SK-N-SH treated with all-trans-retinoic acid at 6 μM for 48 hours (cell line): ENCODE data around the gene DENND2A.
"Not testable (repeated sequence)": the region's sequence is repeated elsewhere in the genome, so short reads cannot be mapped to it uniquely, and the experiment has no call there.

Source experiments
- ATAC-seq: fragments of 200-7000 bp; cut with Tn5 transposase; 3 replicates; pipeline ENCODE4 v1.9.1; 2020; ENCODE audit warnings: mild to moderate bottlenecking, moderate library complexity
- ARNTL ChIP-seq: fragments of 450-650 bp; formaldehyde crosslinking; IDR thresholded peaks from 2 replicates; pipeline ENCODE4 v1.5.0; 2020; ENCODE audit warnings: low read depth, mild to moderate bottlenecking, moderate library complexity, borderline replicate concordance
- BACH2 ChIP-seq: fragments of 250-450 bp; sonication (Bioruptor Pico); IDR thresholded peaks from 2 replicates; pipeline ENCODE4 v1.9.0; 2021; ENCODE audit warnings: mild to moderate bottlenecking, borderline replicate concordance
- CREB5 ChIP-seq: fragments of 250-450 bp; sonication (Bioruptor Pico); IDR thresholded peaks from 2 replicates; pipeline ENCODE4 v1.5.1; 2020; ENCODE audit warnings: low read depth, mild to moderate bottlenecking, moderate library complexity
- CSDC2 ChIP-seq: fragments of 250-450 bp; sonication (Bioruptor Pico); IDR thresholded peaks from 2 replicates; pipeline ENCODE4 v1.5.0; 2020; ENCODE audit warnings: mild to moderate bottlenecking, moderate library complexity
- CSRNP3 ChIP-seq: fragments of 250-450 bp; sonication (Bioruptor Pico); IDR thresholded peaks from 2 replicates; pipeline ENCODE4 v1.5.1; 2021; ENCODE audit warnings: mild to moderate bottlenecking, moderate library complexity
- ESRRG ChIP-seq: fragments of 250-450 bp; sonication (Bioruptor Pico); IDR thresholded peaks from 2 replicates; pipeline ENCODE4 v1.6.1; 2021; ENCODE audit warnings: mild to moderate bottlenecking
- GLIS3 ChIP-seq: fragments of 250-450 bp; sonication (Bioruptor Pico); IDR thresholded peaks from 2 replicates; pipeline ENCODE4 v1.5.0; 2020; ENCODE audit warnings: mild to moderate bottlenecking, moderate library complexity
- ISL1 ChIP-seq: fragments of 250-450 bp; sonication (Bioruptor Pico); IDR thresholded peaks from 2 replicates; pipeline ENCODE4 v2.1.2; 2022; ENCODE audit warnings: mild to moderate bottlenecking, moderate library complexity
- OSR1 ChIP-seq: fragments of 250-450 bp; sonication (Bioruptor Pico); IDR thresholded peaks from 2 replicates; pipeline ENCODE4 v1.8.0; 2022; ENCODE audit warnings: moderate library complexity, mild to moderate bottlenecking, inconsistent platforms
- POU6F1 ChIP-seq: fragments of 250-450 bp; sonication (Bioruptor Pico); IDR thresholded peaks from 2 replicates; pipeline ENCODE4 v1.8.0; 2021; ENCODE audit warnings: low read depth, mild to moderate bottlenecking, moderate library complexity, borderline replicate concordance
- PPARA ChIP-seq: fragments of 250-450 bp; sonication (Bioruptor Pico); IDR thresholded peaks from 2 replicates; pipeline ENCODE4 v1.5.0; 2020; ENCODE audit warnings: mild to moderate bottlenecking, borderline replicate concordance
- RARB ChIP-seq: fragments of 250-450 bp; sonication (Bioruptor Pico); IDR thresholded peaks from 2 replicates; pipeline ENCODE4 v1.8.0; 2021; ENCODE audit warnings: mild to moderate bottlenecking, moderate library complexity
- SNAI2 ChIP-seq: fragments of 250-450 bp; sonication (Bioruptor Pico); IDR thresholded peaks from 2 replicates; pipeline ENCODE4 v1.5.0; 2020; ENCODE audit warnings: mild to moderate bottlenecking, moderate library complexity
- TCF4 ChIP-seq: fragments of 250-450 bp; sonication (Bioruptor Pico); IDR thresholded peaks from 2 replicates; pipeline ENCODE4 v1.8.0; 2021; ENCODE audit warnings: mild to moderate bottlenecking, moderate library complexity, borderline replicate concordance
- TOX ChIP-seq: fragments of 250-450 bp; sonication (Bioruptor Pico); IDR thresholded peaks from 2 replicates; pipeline ENCODE4 v1.8.0; 2021; ENCODE audit warnings: mild to moderate bottlenecking, moderate library complexity, borderline replicate concordance
- TSHZ2 ChIP-seq: fragments of 250-450 bp; sonication (Bioruptor Pico); IDR thresholded peaks from 2 replicates; pipeline ENCODE4 v1.5.0; 2020; ENCODE audit warnings: mild to moderate bottlenecking, moderate library complexity
- ZC3H10 ChIP-seq: fragments of 250-450 bp; sonication (Bioruptor Pico); IDR thresholded peaks from 2 replicates; pipeline ENCODE4 v1.5.1; 2021; ENCODE audit warnings: mild to moderate bottlenecking, moderate library complexity
- ZFP3 ChIP-seq: fragments of 250-450 bp; sonication (Bioruptor Pico); IDR thresholded peaks from 2 replicates; pipeline ENCODE4 v1.5.0; 2020; ENCODE audit warnings: mild to moderate bottlenecking, moderate library complexity
- ZFP30 ChIP-seq: fragments of 450-650 bp; formaldehyde crosslinking; IDR thresholded peaks from 2 replicates; pipeline ENCODE4 v1.5.0; 2022; ENCODE audit warnings: mild to moderate bottlenecking, moderate library complexity
- ZNF565 ChIP-seq: fragments of 450-650 bp; formaldehyde crosslinking; conservative IDR thresholded peaks from 2 replicates; pipeline ENCODE4 v1.5.0; 2020; ENCODE audit warnings: low read depth, mild to moderate bottlenecking, moderate library complexity
- ZNF70 ChIP-seq: fragments of 450-650 bp; formaldehyde crosslinking; IDR thresholded peaks from 2 replicates; pipeline ENCODE4 v1.5.0; 2020; ENCODE audit warnings: mild to moderate bottlenecking, moderate library complexity
- ZNF8 ChIP-seq: fragments of 450-650 bp; formaldehyde crosslinking; IDR thresholded peaks from 2 replicates; pipeline ENCODE4 v1.5.0; 2020; ENCODE audit warnings: mild to moderate bottlenecking, moderate library complexity

The DENND2A gene

GRCh38 chr7:140671966-140672365, 31.4 kb upstream of the DENND2A start:
- no peak for ATAC-seq
- no peak for TF ChIP-seq ISL1
- no peak for TF ChIP-seq CREB5 (CRISPR knock-in tag)
- TF ChIP-seq ZNF565: no peak
- TF ChIP-seq PPARA (CRISPR knock-in tag): no peak
- TF ChIP-seq RARB (CRISPR knock-in tag): no peak
- TF ChIP-seq OSR1: no peak
- TF ChIP-seq SNAI2: no peak
- TF ChIP-seq TOX (CRISPR knock-in tag): no peak
- no peak for TF ChIP-seq ZNF70
- no peak for TF ChIP-seq ZC3H10 (CRISPR knock-in tag)

GRCh38 chr7:140670343-140670935, 29.8 kb upstream of the DENND2A start:
- no peak for TF ChIP-seq TSHZ2 (CRISPR knock-in tag)
- no peak for TF ChIP-seq ZC3H10 (CRISPR knock-in tag)
- no peak for TF ChIP-seq ISL1
- TF ChIP-seq BACH2: no peak
- no peak for TF ChIP-seq PPARA (CRISPR knock-in tag)
- no peak for TF ChIP-seq CSRNP3 (CRISPR knock-in tag)
- no peak for TF ChIP-seq RARB (CRISPR knock-in tag)
- TF ChIP-seq ZNF70: no peak
- no peak for TF ChIP-seq SNAI2
- no peak for TF ChIP-seq CREB5 (CRISPR knock-in tag)
- no peak for TF ChIP-seq CSDC2 (CRISPR knock-in tag)
- no peak for TF ChIP-seq GLIS3 (CRISPR knock-in tag)
- TF ChIP-seq ESRRG (CRISPR knock-in tag): no peak
- ATAC-seq: no peak

- not testable (repeated sequence) for ATAC-seq
Observed at GRCh38 chr7:140669862-140670261, 29.2 kb upstream of the DENND2A start.

- no peak for ATAC-seq
- TF ChIP-seq ARNTL (CRISPR knock-in tag) (no peak), ZNF565 (no peak), POU6F1 (CRISPR knock-in tag) (no peak), PPARA (CRISPR knock-in tag) (no peak), ESRRG (CRISPR knock-in tag) (no peak), TCF4 (CRISPR knock-in tag) (no peak), OSR1 (no peak), ISL1 (no peak), BACH2 (no peak), ZFP30 (CRISPR knock-in tag) (no peak), CREB5 (CRISPR knock-in tag) (no peak), TSHZ2 (CRISPR knock-in tag) (no peak), ZFP3 (CRISPR knock-in tag) (no peak), SNAI2 (no peak), ZNF70 (no peak), GLIS3 (CRISPR knock-in tag) (no peak), ZNF8 (no peak)
Observed at GRCh38 chr7:140669352-140669751, 28.7 kb upstream of the DENND2A start.
